T-cell (primary cell): ENCODE results near the gene LIN28A. TPM values are rescaled to one million over a fixed set of nuclear protein-coding genes. Genes with fewer than 3 reads are reported as not detected.
"Not testable (repeated sequence)": the region's sequence is repeated elsewhere in the genome, so short reads cannot be mapped to it uniquely, and the experiment has no call there.

Source experiments
- ATAC-seq, 4 experiments: fragments of 200-7000 bp in 3 of 4; fragments of 150-1000 bp in 1 of 4; cut with Tn5 transposase; replicated peaks in 1 of 4; 1 replicate in 3 of 4; 2 replicates in 1 of 4; pipeline ENCODE4 v1.10.0; 2021; ENCODE audit warnings: moderate library complexity in 3 of 4, mild to moderate bottlenecking in 2 of 4, moderate number of reproducible peaks in 1 of 4
- CTCF ChIA-PET, 2 donors: fragments of 300-600 bp; sonication (Branson Sonifier 250); formaldehyde crosslinking; loops; one replicate each; lab custom pipeline; 2022; ENCODE audit warnings: antibody characterized with exemption in 2 of 2; lab: Charles Lee
- POLR2A ChIA-PET, 2 donors: fragments of 300-600 bp; sonication (Branson Sonifier 250); formaldehyde crosslinking; loops; one replicate each; lab custom pipeline; 2022; ENCODE audit warnings: antibody characterized with exemption in 2 of 2; lab: Charles Lee
- DNase-seq, 35 experiments: peaks; one replicate each; pipeline versions ENCODE4 v3.0.0 to v3.0.0-alpha.2; 2013 to 2023
- H3K27ac ChIP-seq: one replicate; pipeline ENCODE4 v1.5.1; 2013; ENCODE audit warnings: low read length
- H3K27me3 ChIP-seq, 2 experiments: replicated peaks in 1 of 2; 1 replicate in 1 of 2; 2 replicates in 1 of 2; pipeline versions ENCODE4 v1.6.1 to v1.7.0; 2013; ENCODE audit warnings: low read length in 1 of 2, mixed read lengths in 1 of 2; ENCODE audit not compliant: control insufficient read depth in 2 of 2, insufficient read depth in 2 of 2; ENCODE audit errors: extremely low read depth in 1 of 2
- H3K36me3 ChIP-seq, 2 donors: 1 replicate in 1 of 2; 2 replicates in 1 of 2; pipeline versions ENCODE4 v1.6.1 to v1.7.0; 2013; ENCODE audit warnings: low read length in 1 of 2; ENCODE audit not compliant: control insufficient read depth in 2 of 2, insufficient read depth in 1 of 2; ENCODE audit errors: extremely low read depth in 1 of 2
- H3K4me1 ChIP-seq, 2 experiments: 1 replicate in 1 of 2; 2 replicates in 1 of 2; pipeline versions ENCODE4 v1.6.1 to v1.7.0; 2013; ENCODE audit warnings: low read length in 2 of 2, mixed read lengths in 1 of 2; ENCODE audit not compliant: insufficient read depth in 2 of 2, control insufficient read depth in 1 of 2; ENCODE audit errors: extremely low read depth in 1 of 2
- H3K4me3 ChIP-seq, 2 donors: 1 replicate in 1 of 2; 2 replicates in 1 of 2; pipeline versions ENCODE4 v1.5.1 to v1.7.0; 2013; ENCODE audit warnings: mild to moderate bottlenecking in 2 of 2, low read length in 1 of 2, moderate library complexity in 1 of 2; ENCODE audit not compliant: control insufficient read depth in 1 of 2; ENCODE audit errors: extremely low read depth in 1 of 2
- H3K9me3 ChIP-seq: 2 replicates; pipeline ENCODE4 v1.7.0; 2013
- H3K27ac Mint-ChIP-seq, 2 donors: one replicate each; pipeline ENCODE4 v1.8.0; 2020 to 2021; ENCODE audit warnings: mild to moderate bottlenecking in 2 of 2, mixed read lengths in 2 of 2
- H3K27me3 Mint-ChIP-seq, 2 donors: one replicate each; pipeline ENCODE4 v1.8.0; 2021 to 2022; ENCODE audit warnings: mixed read lengths in 2 of 2
- H3K36me3 Mint-ChIP-seq: one replicate; pipeline ENCODE4 v1.8.0; 2021; ENCODE audit warnings: mixed read lengths
- H3K4me1 Mint-ChIP-seq, 3 donors: one replicate each; pipeline ENCODE4 v1.8.0; 2020 to 2022; ENCODE audit warnings: mixed read lengths in 3 of 3, mild to moderate bottlenecking in 1 of 3
- H3K4me3 Mint-ChIP-seq, 3 donors: one replicate each; pipeline ENCODE4 v1.8.0; 2020 to 2022; ENCODE audit warnings: mild to moderate bottlenecking in 3 of 3, mixed read lengths in 3 of 3, moderate library complexity in 3 of 3
- H3K9me3 Mint-ChIP-seq, 3 donors: one replicate each; pipeline ENCODE4 v1.8.0; 2020 to 2022; ENCODE audit warnings: mixed read lengths in 3 of 3
- WGBS: methylation state at CpG from one replicate; pipeline ENCODE4 v1.1.5; 2013; ENCODE audit warnings: missing lambda C conversion rate; ENCODE audit not compliant: insufficient coverage; 5-methylcytosine and 5-hydroxymethylcytosine counted together
- total RNA-seq, 35 experiments: library from RNA in 6 of 35; stranded (reverse) in 6 of 35; fragments of 120-200 nt in 1 of 35; gene quantifications; one replicate each; pipeline versions ENCODE4 v1.2.1 to v1.2.4 and lab custom pipeline; 2013 to 2026

LIN28A gene
- total RNA-seq, 5 donors from 2014 or later (not counting 1 experiment from before 2014, with no cell fraction given), result 0.95 to 1.3 (median 1.1) TPM; not detected in 2

DNA sequence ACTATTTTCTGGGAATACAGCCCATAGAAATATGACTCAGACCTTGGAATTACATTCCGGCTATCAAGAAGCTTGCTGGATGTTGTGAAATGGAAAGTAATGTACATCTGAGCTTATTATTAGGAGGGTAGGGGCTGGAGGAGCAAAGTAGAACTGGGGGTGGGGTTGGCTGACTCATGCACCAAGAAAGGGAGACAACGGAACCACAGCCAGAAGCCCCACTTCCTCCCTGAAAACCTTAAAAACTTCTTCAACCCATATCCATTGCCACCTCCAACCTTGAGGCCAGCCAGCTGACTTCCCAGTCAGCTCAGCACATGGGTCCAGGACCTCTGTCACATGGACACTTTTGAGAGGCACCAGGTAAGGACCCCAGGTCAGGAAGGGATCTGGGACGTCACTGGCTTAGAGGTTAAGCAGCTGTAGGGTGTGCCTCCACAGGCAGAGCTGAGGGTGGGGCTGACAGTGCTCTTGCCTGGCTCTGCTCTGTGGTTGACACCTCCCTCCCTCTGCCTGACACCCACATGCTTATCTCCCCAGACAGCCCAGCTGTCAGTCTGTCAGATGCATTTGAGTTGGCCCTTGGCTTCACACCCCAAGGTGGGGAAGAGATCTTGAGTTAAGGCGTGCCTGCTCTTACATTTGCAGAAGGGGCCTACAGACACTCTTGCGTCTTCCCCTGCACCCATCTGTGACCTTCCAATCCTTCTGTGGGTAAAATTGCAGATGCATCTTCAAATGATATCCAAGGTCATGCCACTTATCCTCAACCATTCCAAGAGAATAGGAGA is 32.3 kb upstream of the LIN28A start:
- ChIA-PET CTCF (interaction anchor here (0.5 to 2.2 kb wide), 17 partner anchors 8 to 145 kb away, joined by 3 to 18 read pairs (median 4); partner anchors contain the start of genes CEP85 (in 1 of the 2) and SH3BGRL3 (in 1 of the 2)), POLR2A (interaction anchor here (0.5 to 1.0 kb wide), 3 partner anchors 16 to 1868 kb away, joined by 3 to 5 read pairs (median 3); no protein-coding TSS in a partner anchor)
- H3K36me3 Mint-ChIP-seq, result no peaks in the 10 kb centered on the region
- H3K4me3 Mint-ChIP-seq, result peak overlapping the region; percentile 59 to 74 (median 59)
- Histone ChIP-seq H3K4me1 (peaks cover 45 to 70% of the 10 kb centered on the region in 2 experiments), H3K9me3 (no peaks in the 10 kb centered on the region), H3K36me3 (no peaks in the 10 kb centered on the region), H3K27ac (peak overlapping the region; percentile 85), H3K27me3 (no peaks in the 10 kb centered on the region), H3K4me3 (peak overlapping the region; percentile 23 to 29)
- DNase-seq (peak; percentile 60 to 89 (median 77)), ATAC-seq (peak; percentile 97 to 98 (median 98))
- H3K27me3 Mint-ChIP-seq, result no peaks in the 10 kb centered on the region
- H3K4me1 Mint-ChIP-seq, result peaks cover 71 to 78% (median 72%) of the 10 kb centered on the region in 3 donors
- 0% methylated on average over 4 of the region's 5 CpGs for WGBS
- H3K27ac Mint-ChIP-seq, result peak overlapping the region; percentile 87 to 99
- H3K9me3 Mint-ChIP-seq, result no peaks in the 10 kb centered on the region

DNA sequence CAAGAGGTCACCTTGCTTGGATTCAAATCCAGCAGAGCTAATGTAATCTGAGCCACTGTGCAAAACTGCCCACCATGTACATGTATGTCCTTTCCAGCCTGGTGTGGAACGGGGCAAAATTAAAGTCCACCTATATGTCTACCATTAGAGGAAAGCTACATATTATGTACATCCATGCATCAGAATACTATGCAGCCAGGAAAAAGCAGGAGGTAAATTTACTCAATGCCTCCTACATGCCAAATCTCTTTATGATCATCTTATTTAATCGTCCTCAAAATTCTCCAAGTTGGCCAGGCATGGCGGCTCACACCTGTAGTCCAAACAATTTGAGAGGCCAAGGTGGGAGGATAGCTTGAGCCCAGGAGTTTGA is 31.8 kb upstream of the LIN28A start:
- DNase-seq (no peak), ATAC-seq (no peak)
- Mint-ChIP-seq H3K4me1 (peaks cover 66 to 73% (median 67%) of the 10 kb centered on the region in 3 donors), H3K27me3 (no peaks in the 10 kb centered on the region), H3K27ac (peak overlapping the region; percentile 87 to 99), H3K36me3 (no peaks in the 10 kb centered on the region), H3K9me3 (no peaks in the 10 kb centered on the region), H3K4me3 (peak overlapping the region; percentile 59 to 74 (median 59))
- Histone ChIP-seq H3K27ac (peak overlapping the region; percentile 85), H3K4me1 (peaks cover 40 to 69% of the 10 kb centered on the region in 2 experiments), H3K36me3 (no peaks in the 10 kb centered on the region), H3K27me3 (no peaks in the 10 kb centered on the region), H3K4me3 (no peak overlapping the region), H3K9me3 (no peaks in the 10 kb centered on the region)
- ChIA-PET CTCF (interaction anchor here (0.6 to 2.2 kb wide), 10 partner anchors 13 to 1690 kb away, joined by 3 to 18 read pairs (median 4); partner anchors contain the start of gene SH3BGRL3 (in 1 of the 2)), POLR2A (interaction anchor here in 1 of 2 donors (0.5 kb wide), 1 partner anchor 1867 kb away, joined by 3 read pairs; no protein-coding TSS in a partner anchor)
- no CpG with 5 or more reads among the region's 3 CpGs for WGBS

DNA sequence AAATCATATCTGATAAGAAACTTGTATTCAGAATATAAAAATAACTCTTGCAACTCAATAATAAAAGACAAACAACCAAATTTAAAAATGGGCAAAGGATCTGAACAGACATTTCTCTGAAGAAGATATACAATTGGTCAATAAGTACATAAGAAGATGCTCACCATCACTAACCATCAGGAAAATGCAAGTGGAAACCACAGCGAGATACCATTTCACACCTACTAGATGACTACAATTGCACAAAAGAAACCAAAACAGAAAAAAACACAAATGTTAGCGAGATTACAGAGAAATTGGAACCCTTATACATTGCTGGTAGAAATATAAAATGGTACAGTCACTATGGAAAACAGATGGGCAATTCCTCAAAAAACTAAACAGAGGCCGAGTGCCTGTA is 26.5 kb upstream of the LIN28A start:
- Mint-ChIP-seq H3K9me3 (no peaks in the 10 kb centered on the region), H3K27ac (peak overlapping the region; percentile 69 to 74), H3K4me3 (peak overlapping the region; percentile 1 to 30 (median 7)), H3K36me3 (no peaks in the 10 kb centered on the region), H3K27me3 (no peaks in the 10 kb centered on the region), H3K4me1 (peaks cover 40 to 57% (median 43%) of the 10 kb centered on the region in 3 donors)
- no peak overlapping the region for H3K27ac ChIP-seq
- H3K4me1 ChIP-seq, result peaks cover 7 to 44% of the 10 kb centered on the region in 2 experiments
- no peaks in the 10 kb centered on the region for H3K27me3 ChIP-seq
- 83% methylated on average over 1 of the region's 3 CpGs for WGBS
- DNase-seq, result peak in 1 of 35 experiments; percentile 44
- ATAC-seq, result peak in 1 of 4 experiments; percentile 37
- ChIA-PET POLR2A (interaction anchor here in 1 of 2 donors (0.7 kb wide), 1 partner anchor 11 kb away, joined by 4 read pairs; no protein-coding TSS in a partner anchor), CTCF (interaction anchor here in 1 of 2 donors (0.7 kb wide), 1 partner anchor 949 kb away, joined by 4 read pairs; no protein-coding TSS in a partner anchor)
- no peaks in the 10 kb centered on the region for H3K36me3 ChIP-seq
- H3K9me3 ChIP-seq, result no peaks in the 10 kb centered on the region
- no peak overlapping the region for H3K4me3 ChIP-seq

DNA sequence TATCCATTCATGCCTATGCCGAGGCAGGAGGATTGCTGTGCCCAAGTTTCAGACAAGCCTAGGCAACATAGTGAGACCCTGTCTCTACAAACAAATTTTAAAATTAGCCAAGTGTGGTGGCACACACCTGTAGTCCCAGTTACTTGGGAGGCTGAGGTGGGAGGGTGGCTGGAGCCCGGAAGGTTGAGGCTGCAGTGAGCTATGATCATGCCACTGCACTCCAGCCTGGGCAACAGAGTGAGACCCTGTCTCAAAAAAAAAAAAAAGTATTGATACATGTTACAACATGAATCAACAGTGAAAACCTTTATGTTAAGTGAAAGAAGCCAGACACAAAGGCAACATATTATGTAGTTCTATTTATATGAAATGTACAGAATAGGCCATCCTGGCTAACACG is 25.6 kb upstream of the LIN28A start:
- CTCF ChIA-PET, H3K27me3 Mint-ChIP-seq, H3K9me3 Mint-ChIP-seq, H3K36me3 Mint-ChIP-seq, POLR2A ChIA-PET, DNase-seq, H3K4me3 ChIP-seq, ATAC-seq, H3K27ac ChIP-seq, H3K36me3 ChIP-seq, H3K27me3 ChIP-seq, H3K9me3 ChIP-seq: not testable (repeated sequence)
- Mint-ChIP-seq H3K27ac (peak overlapping the region in 1 of 2 donors; percentile 39), H3K4me1 (peaks cover 40 to 59% (median 45%) of the 10 kb centered on the region in 3 donors), H3K4me3 (peak overlapping the region in 1 of 3 donors; percentile 61)
- 100% methylated on average over 1 of the region's 3 CpGs for WGBS
- H3K4me1 ChIP-seq, result peaks cover 5 to 44% of the 10 kb centered on the region in 2 experiments

DNA sequence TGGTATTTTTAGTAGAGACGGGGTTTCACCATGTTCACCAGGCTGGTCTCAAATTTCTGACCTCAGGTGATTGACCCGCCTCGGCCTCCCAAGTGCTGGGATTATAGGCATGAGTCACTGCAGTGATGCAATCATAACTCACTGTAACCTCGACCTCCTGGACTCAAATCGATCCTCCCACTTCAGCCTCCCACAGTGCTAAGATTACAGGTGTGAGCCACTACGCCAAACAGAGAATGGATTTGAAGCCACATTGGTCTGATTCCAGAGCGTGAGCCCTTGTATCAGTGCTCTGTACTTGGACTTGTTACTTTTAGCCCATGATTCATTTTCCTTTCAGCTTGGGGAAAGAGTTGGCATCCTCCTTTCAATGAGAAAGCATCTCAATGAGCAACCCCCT is 23.2 kb upstream of the LIN28A start:
- peaks cover 5 to 54% of the 10 kb centered on the region in 2 experiments for H3K4me1 ChIP-seq

More for the DNA sequence above, 23.2 kb upstream of the LIN28A start:
- no peak for DNase-seq
- Mint-ChIP-seq H3K4me3 (no peak overlapping the region), H3K36me3 (no peaks in the 10 kb centered on the region), H3K27ac (no peak overlapping the region), H3K4me1 (peaks cover 45 to 62% (median 52%) of the 10 kb centered on the region in 3 donors), H3K9me3 (no peaks in the 10 kb centered on the region), H3K27me3 (no peaks in the 10 kb centered on the region)
- H3K9me3 ChIP-seq, result no peaks in the 10 kb centered on the region
- H3K36me3 ChIP-seq, result no peaks in the 10 kb centered on the region
- ChIA-PET CTCF (interaction anchor here in 1 of 2 donors (0.6 to 1.6 kb wide), 2 partner anchors 66 to 78 kb away, joined by 3 read pairs; no protein-coding TSS in a partner anchor), POLR2A (interaction anchor here in 1 of 2 donors (0.7 kb wide), 1 partner anchor 126 kb away, joined by 3 read pairs; no protein-coding TSS in a partner anchor)
- 79% methylated on average over 4 of the region's 7 CpGs for WGBS
- H3K4me3 ChIP-seq, result no peak overlapping the region
- ATAC-seq, result no peak
- H3K27ac ChIP-seq, result no peak overlapping the region
- no peaks in the 10 kb centered on the region for H3K27me3 ChIP-seq
